Gastrocnemius medialis (tissue), 4 donors: Measurements from ENCODE around the gene SUGCT. TPM values are rescaled to one million over a fixed set of nuclear protein-coding genes. Genes with fewer than 3 reads are reported as not detected.

Experiments
- ATAC-seq, 2 donors: fragments of 150-250 bp; one replicate each; pipeline ENCODE4 v1.9.1; 2016
- DNase-seq, 2 donors: peaks; one replicate each; pipeline ENCODE4 v3.0.0-alpha.2; 2019
- H3K27ac ChIP-seq, 4 donors: fragments of 200-600 bp; sonication (generic); 1 replicate in 1 of 4; 2 replicates in 3 of 4; pipeline ENCODE4 v1.5.1; 2016 to 2018; ENCODE audit warnings: mild to moderate bottlenecking in 2 of 4, moderate library complexity in 1 of 4
- H3K27me3 ChIP-seq, 3 donors: fragments of 200-600 bp; sonication (generic) in 2 of 3; 1 replicate in 1 of 3; 2 replicates in 2 of 3; pipeline versions ENCODE4 v1.5.1 to v1.6.0; 2016 to 2019; ENCODE audit warnings: mild to moderate bottlenecking in 1 of 3, moderate library complexity in 1 of 3
- H3K36me3 ChIP-seq, 2 donors: fragments of 200-600 bp; sonication (generic) in 1 of 2; one replicate each; pipeline ENCODE4 v1.5.1; 2017 to 2018
- H3K4me1 ChIP-seq, 2 donors: fragments of 200-600 bp; sonication (generic) in 1 of 2; one replicate each; pipeline ENCODE4 v1.5.1; 2016 to 2017; ENCODE audit warnings: mild to moderate bottlenecking in 2 of 2
- H3K4me3 ChIP-seq, 4 donors: fragments of 200-600 bp; sonication (generic) in 3 of 4; 1 replicate in 1 of 4; 2 replicates in 3 of 4; pipeline ENCODE4 v1.5.1; 2016 to 2019; ENCODE audit warnings: mild to moderate bottlenecking in 2 of 4
- H3K9me3 ChIP-seq, 3 donors: fragments of 200-600 bp; sonication (generic) in 2 of 3; 1 replicate in 1 of 3; 2 replicates in 2 of 3; pipeline ENCODE4 v1.5.1; 2016 to 2019
- CTCF ChIP-seq, 5 experiments: fragments of 450-650 bp in 3 of 5; fragments of 200-600 bp in 2 of 5; sonication (generic) in 2 of 5; IDR thresholded peaks in 4 of 5; conservative IDR thresholded peaks in 1 of 5; 1 replicate in 4 of 5; 2 replicates in 1 of 5; pipeline ENCODE4 v1.5.1; 2016 to 2019; ENCODE audit warnings: antibody characterized with exemption in 5 of 5, mild to moderate bottlenecking in 3 of 5, moderate library complexity in 3 of 5
- POLR2A ChIP-seq, 2 donors: fragments of 450-650 bp; IDR thresholded peaks; one replicate each; pipeline ENCODE4 v1.6.1; 2017; ENCODE audit warnings: antibody characterized with exemption in 2 of 2, mild to moderate bottlenecking in 2 of 2, moderate library complexity in 2 of 2
- in situ Hi-C, 4 donors: fragments of 200-750 bp; cut with MboI; loops; one replicate each; pipeline versions ENCODE4 v1.15.0 to v1.8.0; 2017; ENCODE audit warnings: low sequenced_read_pairs in 4 of 4
- intact Hi-C: fragments of 100-400 bp; cut with DNase I; formaldehyde crosslinking; loops from one replicate; pipeline ENCODE4 v1.15.1; 2023; ENCODE audit warnings: low total_unique reads
- total RNA-seq, 4 donors: library from RNA; depleted of rRNA; stranded (reverse); fragments of >200 nt; gene quantifications; one replicate each; pipeline versions ENCODE4 v1.1.0 to v1.2.3, GENCODE V29; 2016

The SUGCT gene
- total RNA-seq, 4 donors from 2014 or later = 2.3 to 3.5 (median 2.9) TPM

GRCh38 chr7:40329601-40330153 is 194.9 kb downstream of the SUGCT start:
- H3K27ac ChIP-seq = no peak overlapping the region
- no peak for ATAC-seq
- TF ChIP-seq POLR2A (IDR thresholded peaks at IDR 0.05) (no peak), CTCF (IDR thresholded peaks at IDR 0.05 in 4 of 5, conservative IDR thresholded peaks at IDR 0.05 in 1 of 5) (peak in 4 of 5 experiments; percentile 57 to 74 (median 64))

GRCh38 chr7:40330408-40330807 is 195.6 kb downstream of the SUGCT start:
- intact Hi-C loops = no loop called here
- no peak overlapping the region for H3K27ac ChIP-seq
- in situ Hi-C loops = loop anchor here in 3 of 4 donors (25.0 kb wide), 2 partner anchors 1357 to 1407 kb away; no protein-coding TSS in a partner anchor

More at GRCh38 chr7:40329601-40330153, 194.9 kb downstream of the SUGCT start:
- Histone ChIP-seq H3K9me3 (no peaks in the 10 kb centered on the region), H3K4me3 (no peak overlapping the region), H3K36me3 (no peaks in the 10 kb centered on the region), H3K4me1 (no peaks in the 10 kb centered on the region), H3K27me3 (no peaks in the 10 kb centered on the region)
- no peak for DNase-seq
- in situ Hi-C loops (loop anchor here in 3 of 4 donors (25.0 kb wide), 2 partner anchors 1358 to 1408 kb away; no protein-coding TSS in a partner anchor), intact Hi-C loops (loop anchor here (2.0 kb wide), 1 partner anchor 275 kb away; no protein-coding TSS in a partner anchor)

GRCh38 chr7:40331915-40332314 is 197.1 kb downstream of the SUGCT start:
- Histone ChIP-seq H3K27me3 (no peaks in the 10 kb centered on the region), H3K4me3 (no peak overlapping the region), H3K27ac (no peak overlapping the region), H3K36me3 (no peaks in the 10 kb centered on the region), H3K4me1 (no peaks in the 10 kb centered on the region), H3K9me3 (no peaks in the 10 kb centered on the region)
- no peak for TF ChIP-seq CTCF (IDR thresholded peaks at IDR 0.05 in 4 of 5, conservative IDR thresholded peaks at IDR 0.05 in 1 of 5)
- TF ChIP-seq POLR2A (IDR thresholded peaks at IDR 0.05) = no peak
- in situ Hi-C loops (loop anchor here in 3 of 4 donors (25.0 kb wide), 2 partner anchors 1355 to 1405 kb away; no protein-coding TSS in a partner anchor), intact Hi-C loops (no loop called here)
- DNase-seq = no peak
- ATAC-seq = no peak

More at GRCh38 chr7:40330408-40330807, 195.6 kb downstream of the SUGCT start:
- H3K4me3 ChIP-seq = no peak overlapping the region
- TF ChIP-seq CTCF (IDR thresholded peaks at IDR 0.05 in 4 of 5, conservative IDR thresholded peaks at IDR 0.05 in 1 of 5) (no peak), POLR2A (IDR thresholded peaks at IDR 0.05) (no peak)
- H3K27me3 ChIP-seq = no peaks in the 10 kb centered on the region
- no peaks in the 10 kb centered on the region for H3K36me3 ChIP-seq
- no peaks in the 10 kb centered on the region for H3K9me3 ChIP-seq
- no peak for DNase-seq
- no peak for ATAC-seq
- H3K4me1 ChIP-seq = no peaks in the 10 kb centered on the region

GRCh38 chr7:40332516-40332915 is 197.7 kb downstream of the SUGCT start:
- TF ChIP-seq CTCF (IDR thresholded peaks at IDR 0.05 in 4 of 5, conservative IDR thresholded peaks at IDR 0.05 in 1 of 5) = no peak
- TF ChIP-seq POLR2A (IDR thresholded peaks at IDR 0.05) = no peak
- intact Hi-C loops (no loop called here), in situ Hi-C loops (loop anchor here in 3 of 4 donors (25.0 kb wide), 2 partner anchors 1355 to 1405 kb away; no protein-coding TSS in a partner anchor)

More at GRCh38 chr7:40332516-40332915, 197.7 kb downstream of the SUGCT start:
- H3K36me3 ChIP-seq = no peaks in the 10 kb centered on the region
- ATAC-seq = no peak
- no peaks in the 10 kb centered on the region for H3K4me1 ChIP-seq
- H3K27me3 ChIP-seq = no peaks in the 10 kb centered on the region
- H3K9me3 ChIP-seq = no peaks in the 10 kb centered on the region
- H3K4me3 ChIP-seq = no peak overlapping the region
- H3K27ac ChIP-seq = no peak overlapping the region
- DNase-seq = no peak
